D341Med (cell line): Measurements from ENCODE around the gene NOX5.

Experiments used
- DNase-seq: peaks from one replicate; pipeline ENCODE4 v3.0.0; 2012; ENCODE audit warnings: low spot score

NOX5 gene

GRCh38 chr15:69018951-69019350 lies 4.5 kb downstream of the NOX5 start:
- no peak for DNase-seq

- no peak for DNase-seq
Observed at GRCh38 chr15:69021895-69022294, 7.4 kb downstream of the NOX5 start.

GRCh38 chr15:69025320-69025719 lies 10.8 kb downstream of the NOX5 start:
- DNase-seq = no peak

GRCh38 chr15:69026355-69026754 lies 11.9 kb downstream of the NOX5 start:
- DNase-seq = no peak

- DNase-seq = no peak
Observed at GRCh38 chr15:69027976-69028518, 13.6 kb downstream of the NOX5 start.

GRCh38 chr15:69031013-69032001 lies 16.8 kb downstream of the NOX5 start:
- peak; percentile 86 for DNase-seq

DNA sequence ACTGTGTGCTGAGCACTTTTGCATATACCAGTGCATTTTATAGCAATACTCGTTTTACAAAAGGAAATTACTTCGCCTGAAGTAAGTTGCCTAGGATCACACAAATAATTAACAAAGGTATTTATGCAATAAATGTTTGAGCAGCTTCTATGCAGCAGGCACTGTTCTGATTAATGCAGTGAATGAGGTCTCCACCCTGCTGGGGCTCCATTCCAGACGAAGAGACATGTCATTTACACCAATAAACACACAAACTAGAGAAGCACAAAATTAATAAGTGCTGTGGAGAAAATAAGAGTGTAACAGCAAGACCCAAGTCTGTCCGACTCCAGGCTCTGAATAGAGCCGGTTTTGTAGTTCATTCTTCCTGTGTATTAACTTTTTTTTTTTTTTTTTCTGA lies 17.5 kb downstream of the NOX5 start:
- no peak for DNase-seq

DNA sequence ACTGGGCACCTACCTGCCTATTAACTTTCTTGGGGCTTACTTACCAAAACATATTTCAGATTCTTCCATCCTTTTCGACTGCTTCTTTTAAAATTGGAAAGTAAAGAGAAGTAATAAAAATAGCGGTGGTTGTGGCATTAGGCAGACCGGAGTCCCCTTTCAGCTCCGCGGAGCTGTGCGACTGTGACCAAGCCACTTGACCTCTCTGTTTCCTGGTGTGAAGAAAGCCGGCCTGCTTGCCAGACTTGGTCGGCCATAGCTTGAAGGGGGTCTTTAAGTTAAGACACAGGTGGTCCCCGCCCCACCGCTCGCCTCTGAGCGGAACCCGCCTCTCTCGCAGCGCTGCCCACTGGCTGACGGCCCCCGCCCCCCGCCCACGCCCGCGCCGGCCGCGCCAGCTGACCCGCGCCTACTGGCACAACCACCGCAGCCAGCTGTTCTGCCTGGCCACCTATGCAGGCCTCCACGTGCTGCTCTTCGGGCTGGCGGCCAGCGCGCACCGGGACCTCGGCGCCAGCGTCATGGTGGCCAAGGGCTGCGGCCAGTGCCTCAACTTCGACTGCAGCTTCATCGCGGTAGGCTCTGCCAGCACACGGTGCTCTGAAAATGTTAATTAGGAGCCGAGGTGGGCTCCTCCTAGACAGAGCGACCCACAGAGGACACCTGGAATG lies 18.3 kb downstream of the NOX5 start:
- DNase-seq = no peak

DNA sequence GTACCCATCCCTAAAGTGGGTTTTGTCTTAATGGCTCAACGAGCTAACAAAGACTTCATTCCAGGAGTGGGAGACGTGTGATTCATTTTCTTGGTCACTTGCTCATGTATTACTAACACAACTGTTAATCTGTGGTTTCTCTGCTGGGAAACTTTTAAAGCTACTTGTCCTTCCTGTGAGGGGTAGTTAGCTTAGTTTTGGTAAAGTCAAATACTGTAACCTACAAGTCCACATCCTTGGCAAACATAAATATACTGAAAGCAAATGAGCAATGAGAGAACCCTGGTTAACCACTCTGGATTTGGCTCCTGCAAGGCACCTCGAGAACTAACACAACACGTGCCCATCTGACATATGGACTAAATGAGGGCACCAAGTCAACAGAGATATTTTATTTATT lies 19.9 kb downstream of the NOX5 start:
- no peak for DNase-seq

- DNase-seq = no peak
Observed at GRCh38 chr15:69035205-69035917, 20.9 kb downstream of the NOX5 start.

DNA sequence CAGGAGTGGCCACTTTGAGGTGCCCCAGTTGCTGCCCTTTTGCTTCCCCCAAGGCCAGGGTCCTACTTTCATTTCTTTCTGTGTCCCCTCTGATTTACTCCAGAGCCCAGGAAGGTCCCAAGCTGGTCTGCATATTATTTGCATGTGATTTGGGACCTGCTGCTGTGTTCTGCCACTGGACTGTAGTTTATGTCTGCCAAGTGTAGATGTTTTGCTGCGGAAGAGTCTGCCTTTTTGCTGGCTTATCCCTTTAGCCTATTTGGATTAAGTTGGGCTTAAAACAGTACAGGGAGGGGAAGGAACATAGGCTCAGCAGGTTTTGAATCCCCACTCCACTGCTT lies 21.4 kb downstream of the NOX5 start:
- no peak for DNase-seq

- DNase-seq = no peak
Observed at GRCh38 chr15:69036826-69037225, 22.3 kb downstream of the NOX5 start.

- no peak for DNase-seq
Observed at GRCh38 chr15:69037482-69037881, 23.0 kb downstream of the NOX5 start.

DNA sequence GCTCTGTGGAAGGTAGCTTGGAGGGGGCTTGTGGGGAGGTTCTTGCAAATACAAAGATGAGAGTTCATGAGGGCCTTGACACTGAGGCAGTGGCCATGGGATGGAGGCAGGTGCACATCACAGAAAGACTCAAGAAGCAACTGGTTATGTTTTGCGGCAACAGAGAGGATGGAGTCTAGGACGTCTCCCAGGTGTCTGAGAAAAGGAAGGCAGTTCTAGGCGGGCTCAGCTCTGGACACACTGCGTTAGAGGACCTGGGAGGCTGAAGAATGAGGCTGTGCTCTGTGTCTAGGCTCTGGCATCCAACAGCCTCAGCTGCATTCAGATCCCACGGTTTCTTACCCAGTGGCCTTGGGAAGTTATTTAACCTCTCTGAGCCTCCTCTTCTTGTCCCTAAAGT lies 23.5 kb downstream of the NOX5 start:
- no peak for DNase-seq

GRCh38 chr15:69038508-69038907 lies 24.0 kb downstream of the NOX5 start:
- no peak for DNase-seq

DNA sequence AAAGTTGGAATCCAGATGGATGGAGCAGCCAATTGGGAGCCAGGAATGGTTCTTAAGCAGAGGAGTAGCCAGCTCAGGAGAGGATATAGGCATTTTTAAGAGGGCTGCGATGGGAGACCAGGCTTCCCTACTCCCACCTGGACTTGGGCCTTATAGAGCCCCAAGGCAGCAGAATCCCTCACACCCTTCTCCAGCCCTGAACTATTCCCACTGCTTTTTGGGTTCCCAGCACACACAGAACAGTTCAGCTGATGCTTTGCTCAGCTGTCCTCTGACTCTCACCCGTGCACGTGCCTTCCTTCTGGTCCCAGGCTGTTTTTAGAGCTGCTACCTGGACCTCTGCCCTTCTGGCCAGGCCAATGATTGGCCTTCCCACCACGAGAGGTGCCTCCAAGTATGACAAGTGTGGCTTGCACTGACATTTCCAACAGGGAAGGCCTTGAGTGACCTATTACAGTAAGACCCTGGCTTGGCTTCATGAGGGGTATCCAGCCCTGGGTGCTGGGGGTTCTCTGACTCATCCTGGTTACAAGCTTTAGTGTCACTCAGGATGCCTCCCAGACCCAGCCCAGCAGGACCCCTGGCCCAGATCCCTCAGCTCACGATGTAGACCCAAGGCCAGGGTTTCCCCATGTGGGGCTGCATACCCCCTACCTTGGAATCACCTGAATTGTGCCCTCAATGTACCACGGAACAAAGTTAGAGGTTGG lies 25.2 kb downstream of the NOX5 start:
- no peak for DNase-seq

GRCh38 chr15:69042531-69042930 lies 28.0 kb downstream of the NOX5 start:
- no peak for DNase-seq

DNA sequence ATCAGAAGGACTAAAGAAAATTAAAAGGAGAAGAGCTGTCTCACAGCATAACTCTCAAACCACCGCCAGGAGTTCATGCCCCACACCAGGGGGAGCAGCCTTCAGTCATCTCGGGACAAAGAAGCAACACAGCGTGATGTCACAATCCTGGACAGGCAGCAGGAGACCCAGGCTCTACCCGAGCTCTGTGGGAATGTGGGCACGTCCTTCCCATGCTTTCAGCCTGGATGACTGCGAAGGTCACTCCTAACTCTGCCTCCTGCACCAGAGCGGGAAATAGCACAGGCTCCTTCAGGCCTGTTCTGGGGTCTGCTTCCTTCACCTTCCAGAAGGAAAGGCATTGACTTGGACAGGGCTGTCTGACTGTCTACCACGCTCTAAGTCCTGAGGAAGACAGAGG lies 31.3 kb downstream of the NOX5 start:
- no peak for DNase-seq

DNA sequence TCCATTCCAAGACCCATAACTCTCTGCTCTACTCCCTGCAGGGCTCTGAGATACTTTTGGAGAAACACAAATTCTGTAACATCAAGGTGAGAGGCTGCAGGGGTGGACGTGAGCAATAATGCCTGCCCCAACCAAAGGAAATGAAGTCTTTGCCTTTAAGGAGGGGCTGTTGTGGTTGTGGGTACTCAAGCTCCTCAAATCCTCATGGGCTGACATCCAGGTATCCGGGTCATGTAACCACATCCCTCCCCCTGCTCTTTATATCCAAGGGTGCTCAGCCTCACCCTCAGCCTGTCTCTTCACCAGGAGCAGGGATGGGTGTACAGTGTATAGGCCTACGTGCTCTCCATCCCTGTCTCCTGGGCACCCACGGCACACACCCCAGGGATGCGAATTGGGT lies 32.3 kb downstream of the NOX5 start:
- no peak for DNase-seq

DNA sequence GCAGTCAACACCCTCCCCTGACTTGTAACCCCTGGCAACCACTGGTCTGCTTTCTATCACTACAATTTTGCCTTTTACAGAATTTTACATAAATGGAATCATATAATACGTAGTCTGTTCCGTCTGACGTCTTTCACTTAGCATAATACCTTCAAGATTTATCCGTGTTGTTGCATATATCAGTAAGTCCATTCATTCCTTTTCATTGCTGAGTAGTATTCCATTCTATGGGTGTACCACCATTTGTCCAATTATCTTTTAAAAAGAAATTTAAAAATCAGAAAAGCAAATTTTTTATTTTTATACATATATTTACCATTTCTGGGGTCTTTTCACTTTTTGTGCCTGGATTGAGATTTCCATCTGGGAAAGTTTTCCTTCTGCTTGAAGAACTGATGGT lies 35.5 kb downstream of the NOX5 start:
- no peak for DNase-seq

DNA sequence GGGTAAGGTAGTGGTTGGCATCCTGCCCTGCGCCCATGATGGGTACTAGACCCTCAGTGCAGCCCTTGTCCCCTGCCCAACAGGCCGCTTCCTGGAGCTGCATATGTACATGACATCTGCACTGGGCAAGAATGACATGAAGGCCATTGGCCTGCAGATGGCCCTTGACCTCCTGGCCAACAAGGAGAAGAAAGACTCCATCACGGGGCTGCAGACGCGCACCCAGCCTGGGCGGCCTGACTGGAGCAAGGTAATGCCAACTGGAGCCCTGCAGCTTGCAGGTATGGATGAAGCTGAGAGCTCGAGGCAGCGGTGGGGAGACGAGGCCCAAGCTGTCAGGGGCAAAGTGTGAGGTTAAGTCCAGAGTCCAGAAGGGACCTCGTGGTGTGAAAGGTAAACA lies 40.8 kb downstream of the NOX5 start:
- peak; percentile 10 for DNase-seq

GRCh38 chr15:69056365-69056764 lies 41.9 kb downstream of the NOX5 start:
- no peak for DNase-seq
